HEK293 (cell line): ENCODE results near the gene WDFY3.

Source experiments
- CTCF ChIP-seq: fragments of 450-650 bp; formaldehyde crosslinking; IDR thresholded peaks from 2 replicates; pipeline ENCODE4 v1.5.1; 2016; ENCODE audit warnings: missing biosample characterization, missing genetic modification characterization
- GFI1B ChIP-seq: fragments of 450-650 bp; formaldehyde crosslinking; IDR thresholded peaks from 2 replicates; pipeline ENCODE4 v1.5.1; 2016; ENCODE audit warnings: missing biosample characterization, missing genetic modification characterization
- KLF7 ChIP-seq: fragments of 450-650 bp; formaldehyde crosslinking; IDR thresholded peaks from 2 replicates; pipeline ENCODE4 v1.5.1; 2016; ENCODE audit warnings: missing biosample characterization, missing genetic modification characterization, borderline replicate concordance
- SETDB1 ChIP-seq: IDR thresholded peaks from one replicate; pipeline ENCODE4 v1.6.1; 2017; ENCODE audit warnings: mild to moderate bottlenecking, low read length, moderate library complexity, mixed read lengths; ENCODE audit not compliant: insufficient read length
- ZBTB21 ChIP-seq: fragments of 450-650 bp; formaldehyde crosslinking; IDR thresholded peaks from 2 replicates; pipeline ENCODE4 v1.5.1; 2017; ENCODE audit warnings: missing biosample characterization, missing genetic modification characterization
- ZFP3 ChIP-seq: fragments of 450-650 bp; formaldehyde crosslinking; IDR thresholded peaks from 2 replicates; pipeline ENCODE4 v1.5.1; 2016; ENCODE audit warnings: low read depth, missing biosample characterization, missing genetic modification characterization
- ZNF121 ChIP-seq: fragments of 450-650 bp; formaldehyde crosslinking; IDR thresholded peaks from 2 replicates; pipeline ENCODE4 v1.5.1; 2016; ENCODE audit warnings: missing biosample characterization, missing genetic modification characterization
- ZNF184 ChIP-seq: fragments of 450-650 bp; IDR thresholded peaks from 2 replicates; pipeline ENCODE4 v1.5.1; 2018; ENCODE audit warnings: missing biosample characterization, mild to moderate bottlenecking, missing genetic modification characterization
- ZNF362 ChIP-seq: fragments of 450-650 bp; formaldehyde crosslinking; IDR thresholded peaks from 2 replicates; pipeline ENCODE4 v1.5.1; 2016; ENCODE audit warnings: missing biosample characterization, missing genetic modification characterization
- ZNF416 ChIP-seq: fragments of 450-650 bp; formaldehyde crosslinking; IDR thresholded peaks from 2 replicates; pipeline ENCODE4 v1.5.1; 2016; ENCODE audit warnings: missing biosample characterization, missing genetic modification characterization
- ZNF510 ChIP-seq: fragments of 450-650 bp; formaldehyde crosslinking; IDR thresholded peaks from 2 replicates; pipeline ENCODE4 v1.5.1; 2018; ENCODE audit warnings: mild to moderate bottlenecking, missing genetic modification characterization, missing biosample characterization; ENCODE audit not compliant: insufficient replicate concordance
- TF ChIP-seq, protein P1 (sequence below): fragments of 450-650 bp; formaldehyde crosslinking; IDR thresholded peaks from 2 replicates; pipeline ENCODE4 v1.5.1; 2017; ENCODE audit warnings: missing biosample characterization, mild to moderate bottlenecking, missing genetic modification characterization, moderate library complexity

DNA sequence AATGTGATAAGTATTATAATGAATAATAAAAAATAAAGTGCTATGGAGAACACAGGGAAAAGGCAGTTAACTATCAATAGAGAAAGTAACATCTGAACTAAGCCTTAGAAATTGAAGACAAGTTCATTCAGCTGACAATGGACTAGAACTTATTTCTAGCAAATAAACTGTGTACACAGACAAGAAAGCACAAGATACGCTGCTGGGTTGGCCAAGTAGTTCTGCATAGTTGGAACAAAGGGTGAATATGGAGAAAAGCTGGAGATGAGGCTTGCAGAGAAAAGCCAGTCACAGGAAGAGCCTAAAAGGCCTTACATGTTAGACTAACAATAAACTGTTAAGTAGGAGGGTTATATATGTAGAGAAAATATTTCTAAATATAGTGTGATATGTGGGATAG lies 71.2 kb downstream of the WDFY3 start:
- TF ChIP-seq ZBTB21 (tag by site-specific recombination) (no peak), KLF7 (tag by site-specific recombination) (no peak), CTCF (no peak), ZNF121 (no peak), ZNF362 (tag by site-specific recombination) (no peak), ZNF416 (tag by site-specific recombination) (no peak), ZFP3 (tag by site-specific recombination) (no peak), SETDB1 (no peak), GFI1B (tag by site-specific recombination) (no peak), ZNF184 (tag by site-specific recombination) (no peak), ZNF510 (tag by site-specific recombination) (no peak)
- TF ChIP-seq, protein P1, sequence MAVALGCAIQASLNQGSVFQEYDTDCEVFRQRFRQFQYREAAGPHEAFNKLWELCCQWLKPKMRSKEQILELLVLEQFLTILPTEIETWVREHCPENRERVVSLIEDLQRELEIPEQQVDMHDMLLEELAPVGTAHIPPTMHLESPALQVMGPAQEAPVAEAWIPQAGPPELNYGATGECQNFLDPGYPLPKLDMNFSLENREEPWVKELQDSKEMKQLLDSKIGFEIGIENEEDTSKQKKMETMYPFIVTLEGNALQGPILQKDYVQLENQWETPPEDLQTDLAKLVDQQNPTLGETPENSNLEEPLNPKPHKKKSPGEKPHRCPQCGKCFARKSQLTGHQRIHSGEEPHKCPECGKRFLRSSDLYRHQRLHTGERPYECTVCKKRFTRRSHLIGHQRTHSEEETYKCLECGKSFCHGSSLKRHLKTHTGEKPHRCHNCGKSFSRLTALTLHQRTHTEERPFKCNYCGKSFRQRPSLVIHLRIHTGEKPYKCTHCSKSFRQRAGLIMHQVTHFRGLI (tag by site-specific recombination), result no peak
